HG03196 (cell line): ENCODE results near the gene PIWIL4.

Experiments used
- ATAC-seq: cut with Tn5 transposase; IDR thresholded peaks from one replicate; pipeline ENCODE4 v1.9.1; 2021; ENCODE audit not compliant: unreplicated experiment

PIWIL4 gene

DNA sequence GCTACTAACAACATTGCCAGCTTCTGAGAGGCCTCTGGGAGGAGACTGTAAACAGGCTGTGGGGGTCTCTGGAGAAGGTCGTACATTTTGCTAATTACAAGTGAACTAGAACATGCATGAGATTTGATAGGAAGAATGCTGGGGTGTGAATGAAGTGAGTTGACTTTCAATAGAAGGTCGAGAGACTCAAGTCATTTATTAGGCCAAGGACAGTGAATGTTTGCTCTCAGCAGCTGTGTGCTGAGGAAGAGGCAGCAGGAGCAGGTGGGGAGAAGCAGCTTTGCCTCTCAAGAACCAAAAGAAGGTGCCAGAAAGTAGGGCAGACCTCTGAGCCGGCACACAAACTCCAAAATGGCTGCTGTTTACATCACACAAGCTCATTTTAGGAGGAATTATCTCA, 91.7 kb downstream of the PIWIL4 start:
- ATAC-seq, result no peak

- ATAC-seq, result no peak
Measured at GRCh38 chr11:94661444-94661843, 94.3 kb downstream of the PIWIL4 start.

- ATAC-seq, result no peak
Measured at GRCh38 chr11:94662065-94662779, 95.1 kb downstream of the PIWIL4 start.

DNA sequence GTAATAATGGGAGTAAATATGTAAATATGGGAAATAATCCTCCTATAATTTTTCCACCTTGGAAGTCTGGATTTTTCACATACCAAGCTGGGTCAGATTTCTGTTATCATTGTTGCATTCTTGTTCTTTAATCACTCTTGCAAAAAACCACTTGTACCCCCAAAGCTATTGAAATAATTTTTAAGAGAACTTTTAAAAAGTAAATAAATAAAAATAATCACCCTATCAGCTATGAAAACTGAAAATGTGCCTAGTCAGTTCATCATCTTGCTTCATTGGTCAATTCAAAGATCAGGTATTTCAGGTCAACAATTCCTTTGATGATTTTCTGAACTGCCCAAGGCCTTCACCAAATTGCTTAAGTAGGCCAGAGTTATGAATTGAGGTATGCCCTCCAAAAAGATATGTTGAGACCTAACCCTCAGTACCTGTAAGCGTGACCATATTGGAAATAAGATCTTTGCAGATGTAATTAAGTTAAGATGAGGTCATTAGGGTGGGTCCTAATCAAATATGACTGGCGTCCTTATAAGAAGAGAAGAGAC, 95.8 kb downstream of the PIWIL4 start:
- no peak for ATAC-seq

DNA sequence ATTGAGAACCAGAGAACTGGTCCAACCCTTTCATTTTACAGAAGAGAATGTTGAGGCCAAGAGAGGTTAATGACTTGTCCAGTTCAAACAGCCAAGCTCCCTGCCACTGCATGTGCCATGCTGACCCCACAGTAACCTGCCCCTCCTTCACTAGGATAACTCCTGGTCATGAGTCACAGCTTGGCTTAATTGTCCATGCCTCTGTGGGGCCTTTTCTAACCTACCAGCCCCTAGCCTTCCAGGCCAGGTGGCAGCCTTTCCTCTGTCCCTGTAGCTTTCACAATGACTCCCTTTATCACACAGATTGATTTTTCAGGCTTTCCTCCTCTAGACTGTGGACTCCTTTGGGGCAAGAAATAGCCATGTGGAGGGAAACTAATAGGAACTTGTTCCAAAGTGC, 97.2 kb downstream of the PIWIL4 start:
- ATAC-seq, result no peak

GRCh38 chr11:94665116-94665659, 98.0 kb downstream of the PIWIL4 start:
- ATAC-seq, result no peak

DNA sequence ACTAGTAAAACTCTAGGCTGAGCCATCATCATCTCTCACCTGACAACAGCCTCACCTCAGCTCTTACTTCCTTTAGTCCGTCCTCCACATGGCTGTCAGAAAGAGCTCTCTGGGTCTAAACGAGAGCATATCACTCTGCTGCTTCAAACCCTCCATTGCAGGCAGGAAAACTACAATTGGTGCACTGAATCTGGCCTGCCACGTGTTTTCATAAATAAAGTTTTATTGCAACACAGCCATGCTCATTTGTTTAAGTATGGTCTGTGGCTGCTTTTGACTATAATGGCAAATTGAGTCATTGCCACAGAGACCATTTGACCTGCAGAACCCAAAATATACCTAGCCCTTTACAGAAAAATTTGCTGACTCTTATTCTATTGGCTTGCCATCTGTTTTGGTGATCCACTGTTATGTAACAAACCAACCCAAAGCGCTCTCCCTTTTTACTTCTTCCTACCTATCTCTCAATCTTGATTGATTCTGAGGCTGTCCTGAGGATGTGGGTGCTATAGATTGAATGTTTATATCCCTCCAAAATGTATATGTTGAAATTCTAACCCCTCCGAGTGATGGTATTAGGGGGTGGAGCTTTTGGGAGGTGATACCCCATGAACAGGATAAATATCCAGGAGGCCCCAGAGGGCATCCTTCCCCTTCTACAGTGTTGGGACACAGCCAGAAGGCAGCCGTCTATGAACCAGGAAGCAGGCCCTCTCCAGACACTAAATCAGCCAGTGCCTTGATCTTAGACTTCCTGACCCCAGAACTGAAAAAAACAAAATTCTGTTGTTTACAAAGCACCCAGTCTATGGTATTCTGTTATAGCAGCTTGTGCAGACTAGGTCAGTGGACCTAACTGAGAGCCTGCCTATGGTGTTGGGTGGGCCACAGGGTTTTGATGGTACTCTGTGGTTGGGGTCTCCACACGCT, 99.9 kb downstream of the PIWIL4 start:
- no peak for ATAC-seq

- ATAC-seq, result no peak
Measured at GRCh38 chr11:94668212-94668793, 101.1 kb downstream of the PIWIL4 start.

GRCh38 chr11:94669023-94669422, 101.9 kb downstream of the PIWIL4 start:
- ATAC-seq, result no peak
